Smooth muscle cell (in vitro differentiated cells): Measurements from ENCODE around the gene CST3. TPM values are rescaled to one million over a fixed set of nuclear protein-coding genes. Genes with fewer than 3 reads are reported as not detected.

ENCODE experiments used
- DNase-seq: peaks from one replicate; lab custom pipeline; 2025; ENCODE audit not compliant: unreplicated experiment; lab: John Stamatoyannopoulos, UW
- H2AFZ ChIP-seq: fragments of 200-600 bp; sonication (generic); 2 replicates; pipeline ENCODE4 v1.6.0; 2016; ENCODE audit warnings: antibody characterized with exemption, low read depth, mild to moderate bottlenecking
- H3F3A ChIP-seq: fragments of 200-600 bp; sonication (generic); 2 replicates; pipeline ENCODE4 v1.6.0; 2017; ENCODE audit warnings: antibody characterized with exemption, low read depth
- H3K27ac ChIP-seq: fragments of 200-600 bp; sonication (generic); 2 replicates; pipeline ENCODE4 v1.5.1; 2016; ENCODE audit warnings: low read depth, mild to moderate bottlenecking
- H3K27me3 ChIP-seq: fragments of 200-600 bp; sonication (generic); 2 replicates; pipeline ENCODE4 v1.6.1; 2016; ENCODE audit warnings: low read depth, mild to moderate bottlenecking
- H3K36me3 ChIP-seq: fragments of 200-600 bp; sonication (generic); 2 replicates; pipeline ENCODE4 v1.5.1; 2016; ENCODE audit warnings: low read depth
- H3K4me1 ChIP-seq: fragments of 200-600 bp; sonication (generic); 2 replicates; pipeline ENCODE4 v1.5.1; 2016; ENCODE audit warnings: low read depth
- H3K4me2 ChIP-seq: fragments of 200-600 bp; sonication (generic); 2 replicates; pipeline ENCODE4 v1.6.0; 2016; ENCODE audit warnings: mild to moderate bottlenecking
- H3K4me3 ChIP-seq: fragments of 200-600 bp; sonication (generic); 2 replicates; pipeline ENCODE4 v1.5.1; 2016; ENCODE audit warnings: mild to moderate bottlenecking
- H3K79me2 ChIP-seq: fragments of 200-600 bp; sonication (generic); 2 replicates; pipeline ENCODE4 v1.6.0; 2016; ENCODE audit warnings: low read depth, mild to moderate bottlenecking
- H3K9ac ChIP-seq: fragments of 200-600 bp; sonication (generic); 2 replicates; pipeline ENCODE4 v1.6.0; 2016; ENCODE audit warnings: low read depth
- H3K9me3 ChIP-seq: fragments of 200-600 bp; sonication (generic); replicated peaks from 2 replicates; pipeline ENCODE4 v1.5.1; 2016; ENCODE audit warnings: low read depth
- H4K20me1 ChIP-seq: fragments of 200-600 bp; sonication (generic); 2 replicates; pipeline ENCODE4 v1.6.0; 2016; ENCODE audit warnings: low read depth
- CTCF ChIP-seq: fragments of 200-600 bp; sonication (generic); IDR thresholded peaks from 2 replicates; pipeline ENCODE4 v1.5.1; 2017; ENCODE audit warnings: borderline replicate concordance, mild to moderate bottlenecking, antibody characterized with exemption; ENCODE audit not compliant: insufficient read depth, poor library complexity, severe bottlenecking
- WGBS: methylation state at CpG from one replicate; pipeline ENCODE4 v1.1.7; 2016; ENCODE audit warnings: low lambda C conversion rate; 5-methylcytosine and 5-hydroxymethylcytosine counted together
- polyA plus RNA-seq: library from polyadenylated mRNA; unstranded; fragments of >200 nt; fragmentation: Nextera tagmentation; extraction: Ambion mirVana; gene quantifications from 2 replicates; pipeline ENCODE4 v1.2.1, GENCODE V29; 2016
- total RNA-seq: library from RNA; depleted of rRNA; stranded (reverse); fragments of >200 nt; gene quantifications from 2 replicates; pipeline ENCODE4 v1.2.3, GENCODE V29; 2014

The CST3 gene
- total and polyA plus RNA-seq, 2 experiments from 2014 or later: 170 to 338 TPM

GRCh38 chr20:23683807-23684206 is 46.1 kb upstream of the CST3 start:
- DNase-seq: no peak
- no peak overlapping the region for H3K4me2 ChIP-seq
- H4K20me1 ChIP-seq: no peaks in the 10 kb centered on the region
- H3K9ac ChIP-seq: no peak overlapping the region
- no peaks in the 10 kb centered on the region for H3F3A ChIP-seq
- no peaks in the 10 kb centered on the region for H3K79me2 ChIP-seq
- WGBS: 97% methylated on average over 2 of the region's 2 CpGs
- no peaks in the 10 kb centered on the region for H3K36me3 ChIP-seq
- H3K9me3 ChIP-seq: no peaks in the 10 kb centered on the region
- H2AFZ ChIP-seq: no peak overlapping the region
- peaks cover 4% of the 10 kb centered on the region for H3K27me3 ChIP-seq
- TF ChIP-seq CTCF: no peak
- no peak overlapping the region for H3K27ac ChIP-seq
- no peaks in the 10 kb centered on the region for H3K4me1 ChIP-seq
- H3K4me3 ChIP-seq: no peak overlapping the region

- H3K4me2 ChIP-seq: no peak overlapping the region
- no peaks in the 10 kb centered on the region for H3K9me3 ChIP-seq
- peaks cover 4% of the 10 kb centered on the region for H3K27me3 ChIP-seq
- H3K4me1 ChIP-seq: no peaks in the 10 kb centered on the region
- no peak overlapping the region for H3K4me3 ChIP-seq
- H3K79me2 ChIP-seq: no peaks in the 10 kb centered on the region
- WGBS: 95% methylated on average over 2 of the region's 2 CpGs
- DNase-seq: no peak
- H3K9ac ChIP-seq: no peak overlapping the region
- no peak for TF ChIP-seq CTCF
- H3K27ac ChIP-seq: no peak overlapping the region
- H4K20me1 ChIP-seq: no peaks in the 10 kb centered on the region
- no peaks in the 10 kb centered on the region for H3K36me3 ChIP-seq
- no peak overlapping the region for H2AFZ ChIP-seq
- no peaks in the 10 kb centered on the region for H3F3A ChIP-seq
Measured at GRCh38 chr20:23683281-23683680, 45.5 kb upstream of the CST3 start.

GRCh38 chr20:23680146-23680545 is 42.4 kb upstream of the CST3 start:
- Histone ChIP-seq H2AFZ (no peak overlapping the region), H3K79me2 (no peaks in the 10 kb centered on the region), H3K4me2 (no peak overlapping the region), H3K4me3 (no peak overlapping the region), H3K9ac (no peak overlapping the region), H4K20me1 (no peaks in the 10 kb centered on the region), H3K27ac (no peak overlapping the region), H3K9me3 (no peaks in the 10 kb centered on the region), H3K27me3 (peaks cover 8% of the 10 kb centered on the region), H3K4me1 (no peaks in the 10 kb centered on the region), H3K36me3 (no peaks in the 10 kb centered on the region), H3F3A (no peaks in the 10 kb centered on the region)
- no peak for DNase-seq
- no peak for TF ChIP-seq CTCF
